GM18511 (cell line): ENCODE data around the gene RRP36.

Source experiments
- ATAC-seq: cut with Tn5 transposase; IDR thresholded peaks from one replicate; pipeline ENCODE4 v1.9.1; 2021; ENCODE audit warnings: mild to moderate bottlenecking, moderate library complexity; ENCODE audit not compliant: unreplicated experiment

RRP36 gene

GRCh38 chr6:43006251-43006650 lies 15.2 kb upstream of the RRP36 start:
- ATAC-seq = no peak

GRCh38 chr6:43007126-43007525 lies 14.3 kb upstream of the RRP36 start:
- no peak for ATAC-seq

- ATAC-seq = no peak
Observed at GRCh38 chr6:43009124-43009523, 12.3 kb upstream of the RRP36 start.

GRCh38 chr6:43011207-43011606 lies 10.2 kb upstream of the RRP36 start:
- no peak for ATAC-seq

- ATAC-seq = no peak
Observed at GRCh38 chr6:43012364-43012763, 9.1 kb upstream of the RRP36 start.

- ATAC-seq = peak; percentile 23
Observed at GRCh38 chr6:43013097-43013842, 8.2 kb upstream of the RRP36 start.

- peak; percentile 97 for ATAC-seq
Observed at GRCh38 chr6:43013843-43014433, 7.5 kb upstream of the RRP36 start, which contains the start of the genes KLHDC3 and MEA1. Gene KLHDC3, plus strand, starts transcription at chr6:43014249. Its CDS starts 2,944 bp downstream, at chr6:43017193. Gene MEA1, minus strand, starts transcription at chr6:43013946. Its CDS starts 133 bp downstream, at chr6:43013813.

- ATAC-seq = no peak
Observed at GRCh38 chr6:43014434-43014909, 7.0 kb upstream of the RRP36 start.

GRCh38 chr6:43016176-43016942 lies 5.1 kb upstream of the RRP36 start:
- ATAC-seq = no peak

GRCh38 chr6:43016943-43017334 lies 4.5 kb upstream of the RRP36 start:
- ATAC-seq = no peak

GRCh38 chr6:43019152-43019551 lies 2.3 kb upstream of the RRP36 start:
- no peak for ATAC-seq

- no peak for ATAC-seq
Observed at GRCh38 chr6:43020052-43020705, 1.2 kb upstream of the RRP36 start.

- ATAC-seq = no peak
Observed at GRCh38 chr6:43020847-43021246, 576 bp upstream of the RRP36 start.

GRCh38 chr6:43024436-43024835 lies 3.0 kb downstream of the RRP36 start:
- no peak for ATAC-seq

- ATAC-seq = no peak
Observed at GRCh38 chr6:43026365-43026764, 4.9 kb downstream of the RRP36 start.

GRCh38 chr6:43029120-43029519 lies 7.7 kb downstream of the RRP36 start:
- no peak for ATAC-seq

GRCh38 chr6:43032326-43032725 lies 10.9 kb downstream of the RRP36 start:
- no peak for ATAC-seq

GRCh38 chr6:43033496-43034189 lies 12.2 kb downstream of the RRP36 start:
- ATAC-seq = no peak

- no peak for ATAC-seq
Observed at GRCh38 chr6:43034190-43034525, 12.7 kb downstream of the RRP36 start.

- no peak for ATAC-seq
Observed at GRCh38 chr6:43035495-43036194, 14.2 kb downstream of the RRP36 start.
